Measurements from ENCODE around the gene PDZRN3. TPM values are rescaled to one million over a fixed set of nuclear protein-coding genes. Genes with fewer than 3 reads are reported as not detected.

The PDZRN3 gene
- polyA plus RNA-seq, 2 of the 4 experiments (the other 2 are of a cell fraction): not detected

DNA sequence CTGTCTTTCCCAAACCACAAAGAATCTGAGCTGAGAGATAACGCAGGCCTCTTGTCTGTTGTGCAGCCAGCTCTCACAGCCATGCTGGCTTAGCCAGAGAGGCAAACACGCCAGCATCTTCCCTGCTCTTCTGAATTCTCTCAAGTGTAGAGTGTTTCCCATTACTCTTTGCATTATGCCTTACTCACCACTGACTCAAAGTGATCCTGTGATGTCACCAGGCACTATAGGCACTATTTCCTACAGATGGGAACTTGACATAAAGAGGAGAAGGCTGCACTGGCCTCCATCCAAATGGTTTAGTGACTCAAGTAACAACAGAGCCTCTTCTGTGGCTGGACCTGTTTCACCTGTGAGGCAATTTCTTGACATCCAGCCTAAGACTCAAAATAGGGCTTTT is 44.4 kb downstream of the PDZRN3 start:
- Histone ChIP-seq H3K9me3 (no peaks in the 10 kb centered on the region), H3K4me1 (no peaks in the 10 kb centered on the region), H3K4me3 (no peak overlapping the region), H3K4me2 (no peak overlapping the region), H3K27ac (no peak overlapping the region)
- DNase-seq (ENCODE audit: low read depth in 1 of 2, low spot score in 1 of 2): no peak
- no peak for FAIRE-seq
- ChIA-PET POLR2A (no interaction called here), CTCF (no interaction called here)
- TF ChIP-seq CEBPB (IDR thresholded peaks at IDR 0.05): no peak
- TF ChIP-seq FOSL2 (IDR thresholded peaks at IDR 0.05): no peak
- no peak for TF ChIP-seq FOSL2 (CRISPR knock-in tag; IDR thresholded peaks at IDR 0.05)
- TF ChIP-seq KDM5A (IDR thresholded peaks at IDR 0.05): no peak
- no peak for TF ChIP-seq SREBF2 (IDR thresholded peaks at IDR 0.05)
- TF ChIP-seq E2F6 (IDR thresholded peaks at IDR 0.05; ENCODE audit: borderline replicate concordance, low read depth): no peak
- TF ChIP-seq, protein P1, sequence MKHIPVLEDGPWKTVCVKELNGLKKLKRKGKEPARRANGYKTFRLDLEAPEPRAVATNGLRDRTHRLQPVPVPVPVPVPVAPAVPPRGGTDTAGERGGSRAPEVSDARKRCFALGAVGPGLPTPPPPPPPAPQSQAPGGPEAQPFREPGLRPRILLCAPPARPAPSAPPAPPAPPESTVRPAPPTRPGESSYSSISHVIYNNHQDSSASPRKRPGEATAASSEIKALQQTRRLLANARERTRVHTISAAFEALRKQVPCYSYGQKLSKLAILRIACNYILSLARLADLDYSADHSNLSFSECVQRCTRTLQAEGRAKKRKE (CRISPR knock-in tag; IDR thresholded peaks at IDR 0.05; ENCODE audit: low read depth): no peak
- no peak for TF ChIP-seq RARB (CRISPR knock-in tag; IDR thresholded peaks at IDR 0.05)
- TF ChIP-seq POLR2AphosphoS2 (conservative IDR thresholded peaks at IDR 0.05; ENCODE audit: low read length): no peak
- ATAC-seq: no peak
- WGBS (ENCODE audit: missing lambda C conversion rate): 3% methylated on average over 2 of the region's 2 CpGs

DNA sequence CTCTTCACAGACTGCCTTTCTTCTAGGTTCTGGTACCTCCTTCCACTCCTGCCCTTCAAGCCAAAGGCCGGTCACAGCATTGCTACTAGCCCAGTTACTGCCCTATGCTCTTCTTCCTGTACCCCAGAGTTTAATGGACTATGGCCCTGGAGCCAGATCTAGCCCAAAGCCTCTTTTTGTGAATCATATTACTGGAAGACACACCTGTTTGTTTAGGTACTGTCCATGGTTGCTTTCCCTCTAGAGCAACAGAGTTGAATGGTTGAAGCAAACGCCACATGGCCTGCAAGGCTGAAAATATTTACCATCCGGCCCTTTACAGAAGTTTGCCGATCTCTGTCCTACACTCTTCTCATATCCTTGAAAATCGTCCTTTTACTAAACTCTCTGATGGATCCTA is 47.0 kb downstream of the PDZRN3 start:
- ATAC-seq: no peak
- H3K27ac ChIP-seq: no peak overlapping the region
- DNase-seq (ENCODE audit: low read depth in 1 of 2, low spot score in 1 of 2): no peak
- H3K4me3 ChIP-seq: no peak overlapping the region
- TF ChIP-seq RNF2 (IDR thresholded peaks at IDR 0.05; ENCODE audit: borderline replicate concordance, low read depth): no peak
- TF ChIP-seq, protein P2, sequence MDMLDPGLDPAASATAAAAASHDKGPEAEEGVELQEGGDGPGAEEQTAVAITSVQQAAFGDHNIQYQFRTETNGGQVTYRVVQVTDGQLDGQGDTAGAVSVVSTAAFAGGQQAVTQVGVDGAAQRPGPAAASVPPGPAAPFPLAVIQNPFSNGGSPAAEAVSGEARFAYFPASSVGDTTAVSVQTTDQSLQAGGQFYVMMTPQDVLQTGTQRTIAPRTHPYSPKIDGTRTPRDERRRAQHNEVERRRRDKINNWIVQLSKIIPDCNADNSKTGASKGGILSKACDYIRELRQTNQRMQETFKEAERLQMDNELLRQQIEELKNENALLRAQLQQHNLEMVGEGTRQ (IDR thresholded peaks at IDR 0.05): no peak
- TF ChIP-seq CHD4 (IDR thresholded peaks at IDR 0.05; ENCODE audit: borderline replicate concordance): no peak
- TF ChIP-seq HOXB13 (CRISPR knock-in tag; IDR thresholded peaks at IDR 0.05; ENCODE audit: low read depth): no peak
- no peak for TF ChIP-seq KDM1A (IDR thresholded peaks at IDR 0.05; ENCODE audit: low read depth)
- TF ChIP-seq NR3C1 (IDR thresholded peaks at IDR 0.05): no peak
- TF ChIP-seq TFCP2L1 (CRISPR knock-in tag; IDR thresholded peaks at IDR 0.05): no peak
- H3K4me2 ChIP-seq: no peak overlapping the region
- 21% methylated on average over 5 of the region's 5 CpGs for WGBS (ENCODE audit: missing lambda C conversion rate)
- H3K9me3 ChIP-seq: no peaks in the 10 kb centered on the region
- H3K4me1 ChIP-seq: no peaks in the 10 kb centered on the region
- no peak for FAIRE-seq
- CTCF ChIA-PET: no interaction called here
- POLR2A ChIA-PET: no interaction called here

- CTCF ChIA-PET: no interaction called here
- H3K27ac ChIP-seq: no peak overlapping the region
- 2% methylated on average over 4 of the region's 4 CpGs for WGBS (ENCODE audit: missing lambda C conversion rate)
Measured at GRCh38 chr3:73576999-73577461, 47.7 kb downstream of the PDZRN3 start.

More at GRCh38 chr3:73576999-73577461, 47.7 kb downstream of the PDZRN3 start:
- H3K4me2 ChIP-seq: no peak overlapping the region
- TF ChIP-seq RNF2 (IDR thresholded peaks at IDR 0.05; ENCODE audit: borderline replicate concordance, low read depth) (no peak), PBX3 (IDR thresholded peaks at IDR 0.05) (no peak), NR3C1 (IDR thresholded peaks at IDR 0.05) (no peak), RAD21 (conservative IDR thresholded peaks at IDR 0.05 in 1 of 2, IDR thresholded peaks at IDR 0.05 in 1 of 2) (no peak), JUN (IDR thresholded peaks at IDR 0.05) (no peak), BCL3 (IDR thresholded peaks at IDR 0.05) (no peak), EHMT2 (IDR thresholded peaks at IDR 0.05; ENCODE audit: low read depth) (no peak), BHLHE40 (IDR thresholded peaks at IDR 0.05; ENCODE audit: low read depth, low read length) (no peak)
- DNase-seq (ENCODE audit: low read depth in 1 of 2, low spot score in 1 of 2): no peak
- H3K9me3 ChIP-seq: no peaks in the 10 kb centered on the region
- no peaks in the 10 kb centered on the region for H3K4me1 ChIP-seq
- FAIRE-seq: no peak
- no peak for ATAC-seq
- H3K4me3 ChIP-seq: no peak overlapping the region
- POLR2A ChIA-PET: no interaction called here
